Spleen (tissue), 7 donors: ENCODE results near the gene DAZL.

Experiments used
- POLR2A ChIP-seq, 3 donors: fragments of 450-650 bp; IDR thresholded peaks; one replicate each; pipeline ENCODE4 v1.5.1; 2017; ENCODE audit warnings: antibody characterized with exemption in 3 of 3, mild to moderate bottlenecking in 1 of 3
- TF ChIP-seq, protein P1 (sequence below), 11 experiments: fragments of 200-600 bp in 7 of 11; fragments of 450-650 bp in 4 of 11; sonication (generic) in 4 of 11; IDR thresholded peaks in 8 of 11; conservative IDR thresholded peaks in 3 of 11; 1 replicate in 7 of 11; 2 replicates in 4 of 11; pipeline versions ENCODE4 v1.4.0 to v1.8.0; 2016 to 2021; ENCODE audit warnings: antibody characterized with exemption in 11 of 11, inconsistent platforms in 4 of 11, mild to moderate bottlenecking in 1 of 11
- donor health status: DM: no; HTN: no; CAD: no; lungs with moderate emphysema.
- donor health status: DM: no; HTN: no; CAD: no.
- donor health status: DM: no; HTN: no; CAD: no.

DNA sequence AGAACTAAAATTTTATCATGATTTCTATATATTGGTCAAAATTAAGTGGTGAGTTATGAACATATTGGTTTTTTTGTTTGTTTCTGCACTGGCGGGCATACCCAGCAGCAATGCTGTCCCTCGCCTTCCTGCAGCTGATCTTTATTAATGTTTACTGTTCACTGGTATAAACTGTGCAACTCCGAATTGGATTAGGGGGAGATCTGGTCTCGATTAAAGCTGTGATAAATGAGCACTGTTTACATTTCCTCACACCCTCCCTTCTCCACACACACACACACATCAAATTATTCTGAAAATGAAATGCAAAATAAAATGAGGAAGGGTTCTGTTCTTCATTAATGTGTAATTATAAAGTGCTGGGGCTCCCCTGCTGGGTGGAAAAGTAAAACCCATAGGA lies 48.5 kb upstream of the DAZL start:
- TF ChIP-seq POLR2A (IDR thresholded peaks at IDR 0.05): no peak
- TF ChIP-seq, protein P1, sequence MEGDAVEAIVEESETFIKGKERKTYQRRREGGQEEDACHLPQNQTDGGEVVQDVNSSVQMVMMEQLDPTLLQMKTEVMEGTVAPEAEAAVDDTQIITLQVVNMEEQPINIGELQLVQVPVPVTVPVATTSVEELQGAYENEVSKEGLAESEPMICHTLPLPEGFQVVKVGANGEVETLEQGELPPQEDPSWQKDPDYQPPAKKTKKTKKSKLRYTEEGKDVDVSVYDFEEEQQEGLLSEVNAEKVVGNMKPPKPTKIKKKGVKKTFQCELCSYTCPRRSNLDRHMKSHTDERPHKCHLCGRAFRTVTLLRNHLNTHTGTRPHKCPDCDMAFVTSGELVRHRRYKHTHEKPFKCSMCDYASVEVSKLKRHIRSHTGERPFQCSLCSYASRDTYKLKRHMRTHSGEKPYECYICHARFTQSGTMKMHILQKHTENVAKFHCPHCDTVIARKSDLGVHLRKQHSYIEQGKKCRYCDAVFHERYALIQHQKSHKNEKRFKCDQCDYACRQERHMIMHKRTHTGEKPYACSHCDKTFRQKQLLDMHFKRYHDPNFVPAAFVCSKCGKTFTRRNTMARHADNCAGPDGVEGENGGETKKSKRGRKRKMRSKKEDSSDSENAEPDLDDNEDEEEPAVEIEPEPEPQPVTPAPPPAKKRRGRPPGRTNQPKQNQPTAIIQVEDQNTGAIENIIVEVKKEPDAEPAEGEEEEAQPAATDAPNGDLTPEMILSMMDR (IDR thresholded peaks at IDR 0.05 in 8 of 11, conservative IDR thresholded peaks at IDR 0.05 in 3 of 11): no peak
